Coronary artery (tissue), 2 donors: ENCODE measurements around the gene CRYL1.

Source experiments
- DNase-seq: peaks from one replicate; pipeline ENCODE4 v3.0.0-alpha.2; 2017; ENCODE audit warnings: low spot score
- H3K27ac ChIP-seq, 2 donors: fragments of 200-600 bp; sonication (generic); one replicate each; pipeline ENCODE4 v1.5.1; 2016 to 2019
- H3K4me3 ChIP-seq: fragments of 200-600 bp; sonication (generic); 2 replicates; pipeline ENCODE4 v1.5.1; 2016; ENCODE audit warnings: mild to moderate bottlenecking, moderate library complexity
- CTCF ChIP-seq: fragments of 200-600 bp; sonication (generic); IDR thresholded peaks from one replicate; pipeline ENCODE4 v1.5.1; 2019; ENCODE audit warnings: antibody characterized with exemption

CRYL1 gene

GRCh38 chr13:20401931-20402856 lies 123.5 kb downstream of the CRYL1 start:
- H3K27ac ChIP-seq, result no peak overlapping the region
- H3K4me3 ChIP-seq, result no peak overlapping the region
- DNase-seq, result peak; percentile 56
- TF ChIP-seq CTCF, result no peak

GRCh38 chr13:20401531-20401930 lies 124.1 kb downstream of the CRYL1 start:
- no peak overlapping the region for H3K27ac ChIP-seq
- H3K4me3 ChIP-seq, result no peak overlapping the region
- DNase-seq, result peak; percentile 28
- TF ChIP-seq CTCF, result no peak

- DNase-seq, result peak; percentile 29
- Histone ChIP-seq H3K4me3 (no peak overlapping the region), H3K27ac (no peak overlapping the region)
- TF ChIP-seq CTCF, result no peak
These were observed 124.9 kb downstream of the CRYL1 start for GRCh38 chr13:20400774-20401173.

GRCh38 chr13:20399961-20400360 lies 125.7 kb downstream of the CRYL1 start:
- H3K27ac ChIP-seq, result no peak overlapping the region
- no peak overlapping the region for H3K4me3 ChIP-seq
- TF ChIP-seq CTCF, result no peak
- peak; percentile 55 for DNase-seq

- DNase-seq, result peak; percentile 28
- TF ChIP-seq CTCF, result no peak
- Histone ChIP-seq H3K4me3 (no peak overlapping the region), H3K27ac (no peak overlapping the region)
These were observed 126.1 kb downstream of the CRYL1 start for GRCh38 chr13:20399515-20399914.

- DNase-seq, result no peak
- Histone ChIP-seq H3K4me3 (no peak overlapping the region), H3K27ac (no peak overlapping the region)
- no peak for TF ChIP-seq CTCF
These were observed 127.2 kb downstream of the CRYL1 start for GRCh38 chr13:20398459-20398858.

- no peak for DNase-seq
- Histone ChIP-seq H3K4me3 (no peak overlapping the region), H3K27ac (no peak overlapping the region)
- no peak for TF ChIP-seq CTCF
These were observed 127.8 kb downstream of the CRYL1 start for GRCh38 chr13:20397896-20398295.
